GM23248 (cell line): ENCODE data around the gene SKIDA1. TPM values are rescaled to one million over a fixed set of nuclear protein-coding genes. Genes with fewer than 3 reads are reported as not detected.

Experiments
- DNase-seq: peaks from one replicate; pipeline ENCODE4 v3.0.0-alpha.2; 2015
- H2AFZ ChIP-seq: fragments of 200-600 bp; sonication (generic); 2 replicates; pipeline ENCODE4 v1.6.1; 2016; ENCODE audit warnings: antibody characterized with exemption
- H3F3A ChIP-seq: fragments of 200-600 bp; sonication (generic); 2 replicates; pipeline ENCODE4 v1.6.1; 2016; ENCODE audit warnings: mild to moderate bottlenecking, antibody characterized with exemption, mixed run types; ENCODE audit not compliant: insufficient read depth
- H3K27ac ChIP-seq: fragments of 200-600 bp; sonication (generic); 2 replicates; pipeline ENCODE4 v1.5.1; 2016; ENCODE audit warnings: mild to moderate bottlenecking
- H3K27me3 ChIP-seq: fragments of 200-600 bp; sonication (generic); replicated peaks from 2 replicates; pipeline ENCODE4 v1.6.1; 2016; ENCODE audit warnings: mild to moderate bottlenecking; ENCODE audit not compliant: insufficient read depth
- H3K36me3 ChIP-seq: fragments of 200-600 bp; sonication (generic); 2 replicates; pipeline ENCODE4 v1.6.1; 2016; ENCODE audit warnings: low read depth, mild to moderate bottlenecking
- H3K4me1 ChIP-seq: fragments of 200-600 bp; sonication (generic); 2 replicates; pipeline ENCODE4 v1.6.1; 2016; ENCODE audit warnings: mild to moderate bottlenecking; ENCODE audit not compliant: insufficient read depth
- H3K4me2 ChIP-seq: fragments of 200-600 bp; sonication (generic); one replicate; pipeline ENCODE4 v1.6.1; 2016; ENCODE audit warnings: mild to moderate bottlenecking; ENCODE audit not compliant: unreplicated experiment
- H3K4me3 ChIP-seq: fragments of 200-600 bp; sonication (generic); 2 replicates; pipeline ENCODE4 v1.5.1; 2016; ENCODE audit warnings: mild to moderate bottlenecking
- H3K79me2 ChIP-seq: fragments of 200-600 bp; sonication (generic); 2 replicates; pipeline ENCODE4 v1.6.1; 2016; ENCODE audit warnings: mild to moderate bottlenecking; ENCODE audit not compliant: insufficient read depth
- H3K9ac ChIP-seq: fragments of 200-600 bp; sonication (generic); 2 replicates; pipeline ENCODE4 v1.6.1; 2016; ENCODE audit warnings: mild to moderate bottlenecking
- H3K9me2 ChIP-seq: fragments of 200-600 bp; sonication (generic); 2 replicates; pipeline ENCODE4 v1.6.1; 2016; ENCODE audit warnings: mixed run types, mild to moderate bottlenecking, moderate library complexity; ENCODE audit not compliant: insufficient read depth
- H3K9me3 ChIP-seq: fragments of 200-600 bp; sonication (generic); one replicate; pipeline ENCODE4 v1.6.1; 2017; ENCODE audit warnings: low read depth
- H4K20me1 ChIP-seq: fragments of 200-600 bp; sonication (generic); 2 replicates; pipeline ENCODE4 v1.6.0; 2016; ENCODE audit not compliant: insufficient read depth
- EZH2 ChIP-seq: fragments of 200-600 bp; sonication (generic); IDR thresholded peaks from 2 replicates; pipeline ENCODE4 v1.6.1; 2018; ENCODE audit warnings: antibody characterized with exemption, mild to moderate bottlenecking; ENCODE audit not compliant: insufficient read depth, poor library complexity, severe bottlenecking
- EZH2phosphoT487 ChIP-seq: fragments of 200-600 bp; sonication (generic); IDR thresholded peaks from 2 replicates; pipeline ENCODE4 v1.6.1; 2018; ENCODE audit warnings: antibody characterized with exemption, moderate library complexity, mild to moderate bottlenecking, low read depth; ENCODE audit not compliant: insufficient read depth
- WGBS, 2 experiments: methylation state at CpG; one replicate each; pipeline ENCODE4 v1.1.6; 2015 to 2017; ENCODE audit warnings: low lambda C conversion rate in 2 of 2, low coverage in 1 of 2; ENCODE audit errors: missing lambda C conversion rate in 2 of 2; 5-methylcytosine and 5-hydroxymethylcytosine counted together
- in situ Hi-C: fragments of 300-500 bp; cut with MboI; formaldehyde crosslinking; loops from 2 replicates; pipeline ENCODE4 v1.15.0; 2020
- polyA plus RNA-seq: library from polyadenylated mRNA; unstranded; fragments of >200 nt; fragmentation: Nextera tagmentation; extraction: Ambion mirVana; gene quantifications from 2 replicates; pipeline ENCODE4 v1.2.1, GENCODE V29; 2016
- total RNA-seq: library from RNA; depleted of rRNA; stranded (reverse); fragments of >200 nt; shearing (Covaris generic); gene quantifications from 2 replicates; pipeline ENCODE4 v1.2.3, GENCODE V29; 2014

SKIDA1 gene
- total and polyA plus RNA-seq, 2 experiments from 2014 or later: 0.18 TPM; not detected in 1

DNA sequence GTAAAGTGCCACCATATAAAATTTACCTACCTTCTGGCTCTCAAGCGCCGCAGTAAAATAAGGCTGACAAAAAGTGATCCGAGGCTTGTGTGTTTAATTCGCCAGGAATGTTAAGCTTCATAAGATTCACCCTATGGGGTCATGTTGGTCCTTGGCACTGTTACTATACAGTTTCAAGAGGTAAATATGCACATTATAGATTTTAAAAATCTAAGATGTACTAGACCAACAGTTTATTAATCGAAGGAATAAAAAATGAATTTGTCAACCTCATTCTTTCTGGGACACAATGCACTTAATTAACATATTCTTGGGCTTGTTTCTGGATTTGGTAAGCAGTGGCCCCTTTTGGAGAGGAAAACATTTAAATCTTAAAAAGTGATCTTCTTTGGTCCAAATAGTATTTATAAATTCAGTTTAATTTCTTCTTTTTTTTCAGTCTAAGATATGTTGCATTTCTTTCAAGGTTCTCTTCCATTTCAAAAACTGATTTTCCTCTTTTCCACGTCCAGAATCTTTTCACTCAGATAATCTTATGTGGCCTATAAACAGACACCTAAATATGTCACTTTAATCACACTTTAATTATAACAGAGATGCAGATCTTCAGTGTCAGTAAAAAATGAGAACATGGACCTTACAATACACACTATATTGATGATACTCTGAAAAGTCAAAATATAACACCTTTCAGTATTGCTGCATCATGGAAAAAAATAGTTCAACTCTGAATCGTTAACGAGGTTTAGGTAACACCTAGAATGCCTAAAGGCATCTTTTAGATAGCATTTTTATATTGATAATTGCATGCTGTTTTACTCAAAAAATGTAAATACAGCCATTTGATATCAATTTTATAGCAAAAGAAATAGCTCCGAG, 3.8 kb upstream of the SKIDA1 start:
- H3K27ac ChIP-seq: no peak overlapping the region
- no peaks in the 10 kb centered on the region for H3K9me3 ChIP-seq
- peaks cover 37% of the 10 kb centered on the region for H3F3A ChIP-seq
- no peak overlapping the region for H3K4me3 ChIP-seq
- H3K4me2 ChIP-seq: peak overlapping the region; percentile 99
- WGBS, 2 experiments: 90 to 93% methylated on average over 9 of the region's 9 CpGs
- H3K4me1 ChIP-seq: peaks cover 17% of the 10 kb centered on the region
- H2AFZ ChIP-seq: peak overlapping the region; percentile 85; the same call in 1 of the 2 replicates
- H3K79me2 ChIP-seq: no peaks in the 10 kb centered on the region
- H3K27me3 ChIP-seq: no peaks in the 10 kb centered on the region
- TF ChIP-seq EZH2phosphoT487 (no peak), EZH2 (no peak)
- in situ Hi-C loops: loop anchor here (25.0 kb wide), 1 partner anchor 408 kb away; no protein-coding TSS in a partner anchor
- H3K9ac ChIP-seq: no peak overlapping the region
- no peak for DNase-seq
- H4K20me1 ChIP-seq: no peaks in the 10 kb centered on the region
- no peaks in the 10 kb centered on the region for H3K9me2 ChIP-seq
- no peaks in the 10 kb centered on the region for H3K36me3 ChIP-seq

DNA sequence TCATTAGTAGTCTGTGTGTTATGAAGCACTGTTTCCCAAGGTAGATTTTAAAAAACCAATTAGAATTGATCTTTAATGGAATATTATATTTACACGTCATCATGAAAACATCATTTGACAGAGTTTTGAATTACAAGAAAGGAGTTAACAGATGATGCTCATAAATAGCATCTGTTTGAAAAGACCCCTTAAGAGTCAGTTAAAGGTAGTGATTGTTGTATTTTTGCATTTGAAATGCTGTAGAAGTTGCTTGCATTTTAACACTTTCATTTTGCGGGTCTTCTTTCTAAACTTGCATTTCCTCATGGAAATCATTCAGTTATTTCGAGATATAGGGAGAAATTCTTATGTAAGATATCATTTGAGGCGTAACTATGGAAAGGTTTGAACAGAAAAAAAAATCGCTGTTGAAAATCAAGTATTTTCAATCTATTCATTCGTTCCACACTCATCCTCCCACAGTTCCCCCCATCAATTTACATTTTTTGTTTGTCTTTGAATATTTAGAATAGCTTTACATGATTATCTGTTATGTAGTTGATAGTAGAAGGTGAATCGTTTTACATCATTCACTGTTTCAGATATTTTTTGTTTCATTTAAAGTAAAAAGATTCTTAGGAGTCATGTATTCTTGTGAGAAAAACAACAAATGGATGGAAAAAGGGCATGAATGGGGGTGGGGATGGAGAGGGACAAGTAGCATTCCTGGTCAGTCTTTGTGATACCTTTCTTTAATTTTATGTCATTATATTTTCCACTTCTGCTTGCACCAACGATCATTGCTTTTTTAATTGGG, 3.0 kb upstream of the SKIDA1 start:
- DNase-seq: no peak
- WGBS, 2 experiments: 73 to 75% methylated on average over 8 of the region's 8 CpGs
- peaks cover 37% of the 10 kb centered on the region for H3F3A ChIP-seq

DNA sequence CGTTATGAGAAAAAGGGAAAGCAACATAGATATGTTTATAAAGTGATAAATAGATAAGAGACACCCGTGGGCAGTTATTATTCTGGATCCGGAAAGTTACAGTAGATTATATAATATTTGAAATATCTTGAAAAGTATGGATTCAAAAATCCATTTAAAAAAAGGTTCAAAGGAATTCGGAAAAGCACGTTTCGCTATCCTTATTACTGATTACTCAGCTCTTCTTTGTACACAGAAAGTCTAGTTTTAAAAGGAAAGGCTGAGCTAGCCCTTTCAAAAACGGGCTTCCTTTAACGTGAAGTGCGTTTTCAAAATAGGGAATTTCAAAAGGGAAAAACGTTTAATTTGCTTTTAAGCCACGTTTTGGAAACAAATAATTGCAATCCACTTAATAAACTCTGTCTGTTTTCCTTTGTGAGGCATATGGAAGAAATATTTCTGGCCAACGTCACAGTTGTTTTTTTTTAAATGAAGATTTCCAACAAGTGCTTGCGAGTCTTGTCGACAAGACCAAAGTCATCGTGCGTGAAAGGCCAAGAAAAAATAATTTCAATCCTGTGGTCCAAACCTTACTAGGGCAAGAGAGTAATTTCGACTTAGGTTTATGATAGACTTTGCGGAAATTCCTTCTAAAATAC, 2.2 kb upstream of the SKIDA1 start:
- Histone ChIP-seq H3K9ac (peak overlapping the region; percentile 95), H3K79me2 (no peaks in the 10 kb centered on the region), H3K27ac (peak overlapping the region; percentile 99), H3K9me3 (no peaks in the 10 kb centered on the region), H4K20me1 (no peaks in the 10 kb centered on the region), H3K4me2 (peak overlapping the region; percentile 99), H2AFZ (peak overlapping the region; percentile 85), H3K36me3 (no peaks in the 10 kb centered on the region), H3K4me3 (peak overlapping the region; percentile 86), H3K27me3 (no peaks in the 10 kb centered on the region), H3F3A (peaks cover 31% of the 10 kb centered on the region), H3K4me1 (peaks cover 15% of the 10 kb centered on the region), H3K9me2 (no peaks in the 10 kb centered on the region)
- in situ Hi-C loops: loop anchor here (25.0 kb wide), 1 partner anchor 410 kb away; no protein-coding TSS in a partner anchor
- WGBS, 2 experiments: 4 to 5% methylated on average over 18 of the region's 18 CpGs
- DNase-seq: peak; percentile 64
- TF ChIP-seq EZH2phosphoT487 (0 out of 2 replicates have a peak, but pooled peaks have one; percentile 56), EZH2 (no peak)

More for the DNA sequence above, 3.0 kb upstream of the SKIDA1 start:
- Histone ChIP-seq H3K4me3 (peak overlapping the region; percentile 86), H3K9ac (peak overlapping the region; percentile 95), H3K36me3 (no peaks in the 10 kb centered on the region), H4K20me1 (no peaks in the 10 kb centered on the region), H2AFZ (peak overlapping the region; percentile 85), H3K27me3 (no peaks in the 10 kb centered on the region), H3K79me2 (no peaks in the 10 kb centered on the region), H3K9me2 (no peaks in the 10 kb centered on the region), H3K27ac (peak overlapping the region; percentile 99), H3K9me3 (no peaks in the 10 kb centered on the region), H3K4me1 (peaks cover 23% of the 10 kb centered on the region), H3K4me2 (peak overlapping the region; percentile 99)
- no peak for TF ChIP-seq EZH2
- TF ChIP-seq EZH2phosphoT487: no peak
- in situ Hi-C loops: loop anchor here (25.0 kb wide), 1 partner anchor 409 kb away; no protein-coding TSS in a partner anchor
